ENCODE data around the gene ZNF77.
"Not testable (repeated sequence)": the region's sequence is repeated elsewhere in the genome, so short reads cannot be mapped to it uniquely, and the experiment has no call there.

Gene ZNF77

GRCh38 chr19:2917275-2918184 is 27.2 kb downstream of the ZNF77 start:
- DNase-seq = no peak

DNA sequence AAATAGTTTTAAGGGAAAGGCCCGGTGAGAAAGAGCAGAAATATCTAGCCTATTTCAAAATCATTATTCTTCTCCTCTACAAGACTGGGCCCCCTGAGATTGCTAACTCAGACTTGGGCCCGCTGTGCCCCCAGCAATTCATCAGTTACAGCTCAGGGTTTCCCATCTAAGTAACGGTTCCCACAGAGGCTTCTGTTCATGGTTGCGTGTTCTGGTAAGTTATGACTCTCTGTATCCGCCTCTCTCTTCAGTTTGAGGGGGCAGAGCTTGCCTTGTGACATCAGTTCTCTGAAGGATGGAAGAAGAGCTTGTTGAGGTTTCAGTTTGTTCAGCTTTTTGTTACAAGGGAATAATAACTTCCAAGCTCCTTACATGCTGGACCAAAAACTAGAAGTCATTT is 32.5 kb downstream of the ZNF77 start:
- DNase-seq = no peak

GRCh38 chr19:2906631-2907195 is 38.1 kb downstream of the ZNF77 start:
- DNase-seq = no peak

GRCh38 chr19:2905918-2906519 is 38.8 kb downstream of the ZNF77 start:
- DNase-seq = no peak

DNA sequence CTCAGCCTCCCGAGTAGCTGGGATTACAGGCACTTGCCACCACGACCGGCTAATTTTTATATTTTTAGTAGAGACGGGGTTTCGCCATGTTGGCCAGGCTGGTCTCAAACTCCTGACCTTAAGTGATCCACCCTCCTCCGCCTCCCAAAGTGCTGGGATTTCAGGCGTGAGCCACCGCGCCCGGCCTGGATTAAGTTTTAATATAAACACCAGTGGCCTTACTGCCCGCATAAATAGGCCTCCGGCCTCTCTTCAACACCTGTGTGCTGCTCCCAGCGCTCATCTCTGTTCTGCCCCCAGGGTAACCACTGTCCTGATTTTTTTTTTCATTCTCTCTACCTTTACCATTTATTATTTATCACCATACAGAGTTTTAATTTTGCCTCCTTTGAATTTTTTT is 41.4 kb downstream of the ZNF77 start:
- not testable (repeated sequence) for DNase-seq

GRCh38 chr19:2902590-2903218 is 42.1 kb downstream of the ZNF77 start:
- no peak for DNase-seq

GRCh38 chr19:2900296-2901252 is 44.2 kb downstream of the ZNF77 start, which contains the start of gene ZNF57:
ZNF57 (plus strand) TSS chr19:2900928; CDS start chr19:2901046, 118 bp downstream.
- DNase-seq = peak; percentile 99 to 100 (median 100)

DNA sequence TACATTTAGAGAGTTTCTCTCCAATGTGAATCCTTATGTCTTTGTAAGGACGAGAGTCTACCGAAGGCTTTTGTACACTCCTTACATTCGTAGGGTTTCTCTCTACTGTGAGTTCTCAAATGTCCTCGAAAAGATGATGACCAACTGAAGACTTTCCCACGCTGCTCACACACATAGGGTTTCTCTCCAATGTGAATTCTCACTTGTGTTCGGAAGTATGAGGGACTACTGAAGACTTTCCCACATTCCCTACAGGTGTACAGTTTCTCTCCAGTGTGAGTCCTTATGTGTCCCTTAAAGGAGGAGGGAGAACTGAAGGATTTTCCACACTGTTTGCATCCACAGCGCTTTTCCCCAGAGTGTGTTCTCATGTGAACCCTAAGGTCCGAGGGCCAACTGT is 48.1 kb downstream of the ZNF77 start:
- no peak for DNase-seq

DNA sequence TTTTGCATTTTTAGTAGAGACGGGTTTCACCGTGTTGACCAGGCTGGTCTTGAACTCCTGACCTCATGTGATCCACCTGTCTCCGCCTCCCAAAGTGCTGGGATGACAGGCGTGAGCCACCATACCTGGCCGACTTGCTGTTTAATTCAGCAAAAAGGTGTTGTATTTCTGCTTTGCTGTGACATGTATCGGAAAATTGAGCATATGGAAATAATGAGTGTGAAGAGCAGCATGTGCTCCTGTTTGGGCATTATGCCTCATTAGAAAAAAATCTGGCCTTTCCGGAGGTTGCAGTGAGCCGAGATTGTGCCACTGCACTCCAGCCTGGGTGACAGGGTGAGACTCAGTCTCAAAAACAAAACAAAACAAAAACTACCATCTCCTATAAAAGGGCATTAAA is 54.2 kb downstream of the ZNF77 start:
- not testable (repeated sequence) for DNase-seq

- DNase-seq = peak; percentile 6 to 31 (median 28)
Measured at GRCh38 chr19:2888731-2889224, 56.0 kb downstream of the ZNF77 start.

- peak; percentile 42 to 77 (median 60) for DNase-seq
Measured at GRCh38 chr19:2887391-2887914, 57.3 kb downstream of the ZNF77 start.

DNA sequence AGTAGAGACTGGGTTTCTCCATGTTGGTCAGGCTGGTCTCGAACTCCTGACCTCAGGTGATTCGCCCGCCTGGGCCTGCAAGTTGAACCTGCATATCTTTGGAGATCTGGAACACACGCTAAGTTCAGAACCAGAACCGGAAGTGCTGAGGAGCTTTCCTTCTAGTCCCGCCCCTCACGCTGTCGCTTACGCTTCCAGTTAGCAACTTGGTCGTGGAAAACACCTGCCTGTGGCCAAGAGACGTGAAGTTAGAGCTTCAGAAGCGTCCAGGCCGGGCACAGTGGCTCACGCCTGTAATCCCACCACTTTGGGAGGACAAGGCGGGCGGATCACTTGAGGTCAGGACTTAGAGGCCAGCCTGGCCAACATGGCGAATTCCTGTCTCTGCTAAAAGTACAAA is 59.0 kb downstream of the ZNF77 start:
- DNase-seq = no peak

GRCh38 chr19:2883686-2884439 is 60.9 kb downstream of the ZNF77 start:
- DNase-seq = no peak
